HG03103 (cell line): ENCODE measurements around the gene DLG2.
"Not testable (repeated sequence)": the region's sequence is repeated elsewhere in the genome, so short reads cannot be mapped to it uniquely, and the experiment has no call there.

ENCODE experiments used
- ATAC-seq: cut with Tn5 transposase; IDR thresholded peaks from one replicate; pipeline ENCODE4 v1.9.1; 2021; ENCODE audit warnings: low read depth; ENCODE audit not compliant: unreplicated experiment

The DLG2 gene

DNA sequence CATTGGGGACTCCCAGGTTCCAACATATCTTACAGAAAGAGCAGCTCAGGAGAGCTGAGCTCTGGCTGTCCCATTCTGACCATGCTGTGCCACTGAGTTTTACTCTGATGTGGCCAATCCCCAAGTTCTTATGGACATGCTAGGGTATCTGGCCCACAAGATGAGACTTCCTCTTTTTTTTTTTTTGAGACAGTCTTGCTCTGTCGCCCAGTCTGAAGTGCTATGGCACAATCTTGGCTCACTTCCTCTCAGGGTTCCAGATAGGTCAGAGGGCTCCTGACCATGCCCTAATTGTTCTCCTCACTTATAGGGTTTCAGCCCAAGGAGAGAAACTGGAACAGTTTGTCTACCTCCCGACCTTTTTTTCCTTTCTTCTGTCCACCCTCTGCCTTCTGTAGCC, 2188.7 kb downstream of the DLG2 start:
- no peak for ATAC-seq

DNA sequence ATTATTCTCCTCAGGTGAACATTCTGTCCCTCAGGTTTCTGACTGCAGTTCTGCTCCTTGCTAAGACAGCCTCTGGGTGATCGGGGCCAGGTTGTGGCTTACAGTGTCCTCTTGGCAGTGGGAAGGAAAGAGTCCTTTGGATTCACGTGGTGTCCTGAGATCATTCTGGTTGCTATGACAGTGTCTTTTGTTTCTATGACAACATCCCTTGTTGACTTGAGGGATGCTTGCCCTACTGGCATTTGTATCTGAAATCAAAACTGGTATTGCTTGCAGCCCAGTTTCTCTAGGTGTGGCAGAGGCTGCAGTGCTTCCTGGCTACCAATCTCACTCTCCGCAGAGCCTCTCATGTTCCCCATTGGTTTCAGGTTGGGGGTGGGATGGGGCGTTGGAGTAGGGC, 2189.2 kb downstream of the DLG2 start:
- no peak for ATAC-seq

DNA sequence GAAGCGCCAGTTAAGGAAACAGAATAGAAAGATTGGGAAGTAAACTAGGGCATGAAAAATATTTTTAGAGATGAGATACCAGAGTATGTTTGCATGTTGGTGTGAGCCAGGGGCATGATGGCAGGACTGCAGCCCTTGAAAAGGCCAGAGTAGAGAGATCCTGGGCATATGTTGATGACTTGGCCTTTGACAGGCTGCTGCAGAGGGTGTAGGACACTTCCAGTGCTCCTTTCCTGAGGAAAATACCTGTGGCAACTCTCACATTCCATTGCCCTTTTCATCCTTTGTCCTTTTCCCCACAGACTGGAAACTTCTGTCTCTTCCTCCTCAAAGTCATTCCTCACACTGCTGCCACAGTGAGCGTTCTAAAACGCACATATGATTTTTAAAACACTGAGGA, 2190.3 kb downstream of the DLG2 start:
- ATAC-seq, result no peak

DNA sequence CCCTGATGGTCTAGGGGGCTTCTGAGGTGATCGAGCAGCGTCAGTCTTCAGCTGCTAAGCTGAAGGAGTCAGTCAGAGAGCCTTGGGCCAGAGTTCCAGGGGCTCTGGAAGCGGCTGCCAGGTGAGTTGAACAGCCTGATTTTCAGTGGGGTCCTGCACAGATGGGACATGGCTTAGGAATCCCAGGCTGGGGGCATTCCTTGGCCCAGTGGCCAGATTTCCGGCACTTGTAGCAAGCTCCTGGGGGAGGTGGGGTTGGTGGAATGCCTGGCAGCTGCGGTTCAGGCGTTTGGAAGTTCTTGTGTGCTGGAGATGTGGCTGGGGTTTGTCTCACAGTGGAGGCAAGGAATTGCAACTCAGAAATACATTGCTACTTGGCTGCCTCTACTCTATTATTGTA, 2192.3 kb downstream of the DLG2 start:
- ATAC-seq, result not testable (repeated sequence)

DNA sequence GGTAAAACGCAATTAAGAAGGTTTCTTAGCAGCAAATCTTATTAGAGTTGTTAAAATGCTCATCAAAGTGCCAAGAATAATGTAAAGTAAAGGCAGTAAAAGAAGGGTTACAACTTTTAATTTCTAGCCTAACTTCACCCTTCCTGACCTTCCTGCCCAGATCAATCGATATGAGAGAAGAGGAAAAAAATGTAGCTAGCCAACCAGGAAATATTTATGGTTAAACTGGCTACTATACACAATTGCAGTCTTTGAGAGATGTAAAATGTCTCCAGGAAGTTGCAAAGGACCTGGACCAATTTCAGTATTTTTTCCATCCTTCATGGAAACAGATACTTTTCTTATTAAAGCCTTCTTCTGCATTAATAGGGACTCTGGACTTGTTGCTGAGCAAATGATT, 2199.2 kb downstream of the DLG2 start:
- ATAC-seq, result no peak

DNA sequence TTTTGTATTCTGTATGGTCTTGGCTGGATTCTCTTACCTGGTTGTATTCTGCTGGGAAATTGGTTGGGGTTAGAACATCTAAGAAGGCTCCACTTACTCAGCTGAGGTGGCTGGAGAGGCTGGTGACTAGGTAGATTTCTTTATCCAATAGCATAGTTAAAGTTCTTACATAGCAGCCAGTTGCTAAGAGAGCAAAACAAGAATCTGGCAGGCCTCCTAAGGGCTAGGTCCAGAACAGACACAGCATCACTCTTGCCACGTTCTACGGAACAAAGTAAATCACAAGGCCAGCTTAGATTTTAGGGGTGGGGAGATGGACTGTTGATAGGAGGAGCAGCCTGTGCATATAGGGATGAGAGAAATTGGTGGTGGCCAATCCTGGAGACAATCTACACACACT, 2199.6 kb downstream of the DLG2 start:
- no peak for ATAC-seq

DNA sequence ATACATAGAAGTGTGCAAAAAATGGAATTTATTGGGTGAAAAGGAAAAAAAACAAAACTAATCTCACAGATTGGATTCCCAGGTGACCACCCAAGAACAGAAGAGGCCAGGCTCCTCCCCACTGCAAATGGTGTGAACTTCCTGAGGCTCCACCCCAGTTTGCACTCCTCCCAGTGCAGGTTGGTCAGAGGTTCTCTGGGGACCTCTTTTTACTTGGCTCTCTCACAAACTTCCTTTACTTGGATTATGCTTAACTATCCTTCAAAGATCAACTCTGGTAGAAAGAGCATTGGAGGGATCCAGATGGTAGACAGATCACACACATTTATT, 2202.0 kb downstream of the DLG2 start:
- no peak for ATAC-seq

DNA sequence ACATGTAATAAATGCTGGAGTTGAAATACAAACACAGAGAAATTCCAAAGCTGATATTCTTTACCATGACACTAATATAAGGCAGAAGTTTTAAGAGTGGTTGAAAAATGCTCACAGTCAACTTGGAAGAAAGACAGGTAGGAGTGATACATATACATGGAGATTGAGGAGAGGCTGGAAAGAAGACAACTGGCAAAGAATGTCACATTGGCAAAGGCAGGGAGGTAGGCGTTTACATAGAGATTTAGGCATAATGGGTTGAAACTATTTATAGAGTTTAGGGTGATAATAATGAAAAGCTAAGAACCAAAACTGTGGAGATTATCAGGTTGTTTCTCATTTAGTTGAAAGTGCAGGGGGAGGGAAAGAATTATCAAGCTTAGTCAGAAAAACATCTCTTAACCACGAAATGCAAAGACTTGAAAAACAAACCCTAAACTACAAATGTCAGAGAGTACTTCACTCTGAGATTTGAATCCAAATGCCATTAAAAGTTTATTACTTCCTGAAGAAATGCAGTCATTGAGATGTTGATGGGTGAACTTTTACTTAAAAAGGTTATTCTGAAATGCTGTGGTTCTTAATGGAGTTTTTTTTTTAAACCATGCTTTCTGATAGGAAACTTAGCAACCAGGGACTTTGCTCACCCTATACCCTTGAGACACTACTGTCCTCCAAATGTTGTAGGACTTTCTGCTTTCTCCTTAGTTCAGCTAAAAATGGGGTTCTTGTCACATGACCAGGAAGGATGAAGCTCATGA, 2202.6 kb downstream of the DLG2 start:
- no peak for ATAC-seq

DNA sequence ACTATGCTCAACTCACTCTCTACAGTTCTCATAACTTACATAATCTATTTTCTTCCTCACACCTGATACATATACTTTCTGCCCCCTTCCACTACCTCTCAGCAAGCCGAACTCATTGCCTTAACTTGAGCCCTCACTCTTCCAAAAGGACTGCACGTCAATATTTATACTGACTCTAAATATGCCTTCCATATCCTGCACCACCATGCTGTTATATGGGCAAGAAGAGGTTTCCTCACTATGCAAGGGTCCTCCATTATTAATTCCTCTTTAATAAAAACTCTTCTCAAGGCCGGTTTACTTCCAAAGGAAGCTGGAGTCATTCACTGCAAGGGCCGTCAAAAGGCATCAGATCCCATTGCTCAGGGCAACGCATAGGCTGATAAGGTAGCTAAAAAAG, 2204.5 kb downstream of the DLG2 start:
- ATAC-seq, result not testable (repeated sequence)

DNA sequence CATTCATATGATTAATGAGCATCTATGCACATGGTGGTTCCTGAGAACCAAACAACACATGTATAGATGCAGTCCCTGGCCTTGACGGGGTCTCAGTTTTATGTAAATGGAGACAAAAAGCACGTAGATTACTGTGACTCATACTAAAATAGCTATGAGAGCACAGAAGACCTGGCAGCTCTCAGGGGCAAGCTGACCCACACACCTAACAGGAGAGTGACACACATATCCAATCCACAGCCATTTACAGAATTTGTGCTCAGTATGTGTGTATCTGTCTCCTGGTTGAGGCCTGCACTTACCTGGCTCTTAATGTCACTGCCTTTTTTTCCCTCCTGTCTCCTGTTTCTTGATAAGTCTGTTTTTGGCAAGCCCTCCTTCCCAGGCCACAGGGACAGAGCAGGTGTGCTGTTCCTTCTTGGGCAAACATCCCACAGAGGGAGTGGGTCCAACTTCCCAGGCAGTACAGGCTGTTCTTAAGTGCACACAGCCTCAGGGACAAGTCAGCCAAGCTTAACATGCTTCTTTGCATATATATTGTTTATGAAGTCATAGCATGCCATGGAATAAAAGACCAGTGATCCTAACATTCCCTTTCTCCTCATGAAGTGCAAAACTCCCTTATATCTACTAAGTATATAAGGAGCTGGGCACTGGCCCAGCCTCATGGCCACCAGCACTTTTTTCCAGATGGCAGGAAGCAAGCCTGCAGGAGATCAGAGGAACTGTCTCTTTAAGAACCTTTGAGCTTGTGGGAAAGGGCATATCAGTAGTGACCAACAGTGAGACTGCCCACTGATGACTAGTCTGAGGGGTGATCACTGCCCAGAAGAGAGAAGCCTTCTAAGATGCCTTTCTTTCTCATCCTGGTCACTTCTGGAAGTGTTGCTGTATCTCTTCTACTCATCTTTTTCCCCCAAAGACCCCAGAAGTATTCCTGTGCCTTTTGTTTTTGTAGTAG, 2216.3 kb downstream of the DLG2 start:
- no peak for ATAC-seq

DNA sequence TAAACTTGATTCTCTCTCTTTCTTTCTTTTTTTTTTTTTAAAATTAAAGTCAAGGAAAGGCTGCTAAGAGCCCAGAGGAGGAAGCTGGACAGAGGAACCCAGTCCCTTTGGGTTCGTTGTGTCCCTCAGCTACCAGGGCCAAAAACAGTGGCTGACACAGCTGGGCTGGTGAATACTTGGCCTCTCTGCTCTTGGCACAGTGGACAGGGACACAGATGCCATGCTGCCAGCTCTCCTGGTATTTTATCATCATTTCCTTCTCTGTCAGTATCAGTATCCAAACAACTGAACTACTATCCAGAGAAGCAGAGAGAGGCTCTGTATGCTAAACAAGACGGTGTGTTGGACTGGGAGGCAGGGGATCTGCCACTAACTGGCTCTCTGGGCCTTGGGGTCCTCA, 2217.3 kb downstream of the DLG2 start:
- ATAC-seq, result no peak

DNA sequence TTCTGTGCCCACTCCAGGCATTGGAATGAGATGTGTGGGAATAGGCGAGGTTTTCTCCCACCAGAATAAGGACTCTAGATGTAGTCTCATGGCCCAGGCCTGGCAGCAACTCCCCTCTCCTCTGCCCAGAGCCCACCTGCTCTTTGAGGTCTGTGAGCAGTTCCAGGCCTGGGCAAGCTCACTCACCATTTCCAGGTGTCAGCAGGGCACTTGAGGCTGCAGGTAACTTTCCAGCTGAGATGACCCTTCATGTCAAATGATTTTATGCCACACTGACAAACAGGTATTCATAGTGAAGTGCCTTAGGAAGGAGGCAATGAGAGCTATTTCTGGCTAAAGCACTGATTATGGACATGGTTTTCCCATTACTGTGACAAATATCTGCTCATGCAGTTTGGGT, 2217.7 kb downstream of the DLG2 start:
- no peak for ATAC-seq

DNA sequence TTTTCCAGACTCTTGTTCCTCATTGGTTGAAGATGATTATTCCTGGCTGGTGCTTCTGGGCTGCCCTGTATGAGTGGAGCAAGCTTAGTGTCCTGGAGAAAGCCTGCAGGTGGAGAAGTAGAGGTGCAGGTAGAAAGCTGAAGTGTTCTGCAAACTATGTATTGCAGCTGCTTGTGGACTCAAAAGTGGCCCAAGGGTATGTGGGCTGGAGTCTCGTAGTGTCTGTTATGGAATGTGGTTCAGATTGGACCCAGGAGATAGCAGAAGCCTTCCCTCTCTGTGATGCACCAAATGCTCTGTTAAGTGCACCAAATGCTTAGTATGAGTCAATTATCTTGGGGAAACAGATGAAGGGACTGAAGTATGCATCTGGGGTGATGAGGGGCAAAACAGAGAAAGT, 2218.2 kb downstream of the DLG2 start:
- ATAC-seq, result no peak
